ENCODE data around the gene ANKRD33B. TPM values are rescaled to one million over a fixed set of nuclear protein-coding genes. Genes with fewer than 3 reads are reported as not detected.

ANKRD33B gene
- total RNA-seq, 3 donors from 2014 or later: 3.3 to 5.3 (median 3.8) TPM

GRCh38 chr5:10679336-10679988 lies 115.6 kb downstream of the ANKRD33B start:
- Histone ChIP-seq H3K36me3 (no peaks in the 10 kb centered on the region), H3K27ac (no peak overlapping the region), H3K4me1 (no peaks in the 10 kb centered on the region), H3K27me3 (no peaks in the 10 kb centered on the region), H3K4me3 (no peak overlapping the region), H3K9me3 (no peaks in the 10 kb centered on the region)
- DNase-seq (ENCODE audit: low spot score in 2 of 2): no peak
- intact Hi-C loops (cut with DNase I; ENCODE audit: low total_unique reads): no loop called here
- TF ChIP-seq POLR2A (IDR thresholded peaks at IDR 0.05) (no peak), CTCF (IDR thresholded peaks at IDR 0.05) (no peak), POLR2AphosphoS5 (IDR thresholded peaks at IDR 0.05) (no peak)

GRCh38 chr5:10680876-10681481 lies 117.1 kb downstream of the ANKRD33B start:
- Histone ChIP-seq H3K4me1 (no peaks in the 10 kb centered on the region), H3K27ac (no peak overlapping the region), H3K27me3 (no peaks in the 10 kb centered on the region), H3K4me3 (no peak overlapping the region), H3K9me3 (no peaks in the 10 kb centered on the region), H3K36me3 (no peaks in the 10 kb centered on the region)
- TF ChIP-seq POLR2A (IDR thresholded peaks at IDR 0.05): no peak
- TF ChIP-seq POLR2AphosphoS5 (IDR thresholded peaks at IDR 0.05): no peak
- TF ChIP-seq CTCF (IDR thresholded peaks at IDR 0.05): no peak
- intact Hi-C loops (cut with DNase I; ENCODE audit: low total_unique reads): no loop called here
- no peak for DNase-seq (ENCODE audit: low spot score in 2 of 2)

GRCh38 chr5:10681731-10682679 lies 118.1 kb downstream of the ANKRD33B start:
- no peaks in the 10 kb centered on the region for H3K36me3 ChIP-seq
- H3K4me1 ChIP-seq: no peaks in the 10 kb centered on the region
- no peak for DNase-seq (ENCODE audit: low spot score in 2 of 2)
- H3K9me3 ChIP-seq: no peaks in the 10 kb centered on the region
- H3K27me3 ChIP-seq: no peaks in the 10 kb centered on the region
- TF ChIP-seq CTCF (IDR thresholded peaks at IDR 0.05): no peak
- no peak for TF ChIP-seq POLR2AphosphoS5 (IDR thresholded peaks at IDR 0.05)
- no peak for TF ChIP-seq POLR2A (IDR thresholded peaks at IDR 0.05)
- H3K27ac ChIP-seq: no peak overlapping the region
- intact Hi-C loops (cut with DNase I; ENCODE audit: low total_unique reads): no loop called here
- no peak overlapping the region for H3K4me3 ChIP-seq

GRCh38 chr5:10682801-10683525 lies 119.1 kb downstream of the ANKRD33B start:
- intact Hi-C loops (cut with DNase I; ENCODE audit: low total_unique reads): no loop called here
- Histone ChIP-seq H3K27me3 (no peaks in the 10 kb centered on the region), H3K36me3 (no peaks in the 10 kb centered on the region)

More at GRCh38 chr5:10682801-10683525, 119.1 kb downstream of the ANKRD33B start:
- no peaks in the 10 kb centered on the region for H3K4me1 ChIP-seq
- H3K27ac ChIP-seq: no peak overlapping the region
- H3K4me3 ChIP-seq: no peak overlapping the region
- TF ChIP-seq POLR2AphosphoS5 (IDR thresholded peaks at IDR 0.05): no peak
- TF ChIP-seq CTCF (IDR thresholded peaks at IDR 0.05): no peak
- no peak for TF ChIP-seq POLR2A (IDR thresholded peaks at IDR 0.05)
- DNase-seq (ENCODE audit: low spot score in 2 of 2): no peak
- no peaks in the 10 kb centered on the region for H3K9me3 ChIP-seq

Measured in breast epithelium (tissue), 4 donors.